GM19025 (cell line): Measurements from ENCODE around the gene C7orf25.

Experiments used
- ATAC-seq: cut with Tn5 transposase; IDR thresholded peaks from one replicate; pipeline ENCODE4 v1.9.1; 2021; ENCODE audit warnings: mild to moderate bottlenecking, low read depth, moderate library complexity; ENCODE audit not compliant: unreplicated experiment

Gene C7orf25

DNA sequence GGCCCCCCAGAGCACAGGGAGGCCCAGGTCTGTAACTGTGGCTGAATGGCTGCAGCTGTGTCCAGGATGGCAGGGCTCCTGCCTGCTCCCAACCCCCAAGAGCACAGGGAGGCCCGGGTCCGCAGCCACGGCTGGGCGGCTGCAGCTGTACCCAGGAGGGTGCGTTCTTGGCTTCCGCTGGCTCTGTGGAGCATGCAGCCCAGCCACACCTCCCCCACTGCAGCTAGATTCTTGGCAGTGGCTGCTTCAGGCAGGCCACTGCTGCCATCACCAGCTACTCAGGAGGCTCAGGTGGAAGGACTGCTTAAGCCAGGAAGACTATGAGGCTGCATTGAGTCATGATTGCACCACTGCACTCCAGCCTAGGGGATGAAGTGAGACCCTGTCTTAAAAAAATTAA lies 27.9 kb downstream of the C7orf25 start:
- ATAC-seq: no peak

DNA sequence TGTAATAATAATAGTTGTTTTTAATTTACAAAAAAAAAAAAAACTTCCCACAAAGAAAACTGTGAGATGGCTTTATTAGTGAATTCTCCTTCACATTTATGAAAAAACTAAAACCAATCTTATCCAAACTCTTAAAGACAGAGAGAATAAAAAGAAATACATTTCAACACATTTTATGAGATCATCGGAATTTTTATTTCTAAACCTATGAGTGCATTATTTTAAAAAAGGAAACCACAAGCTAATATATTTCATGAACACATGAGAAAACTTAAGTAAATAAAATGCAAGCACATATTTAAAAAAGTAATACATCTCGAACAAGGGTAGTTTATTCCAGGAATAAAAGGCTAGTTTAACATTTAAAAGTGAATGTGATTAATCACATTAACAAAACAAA lies 31.5 kb downstream of the C7orf25 start:
- ATAC-seq: no peak

- ATAC-seq: no peak
These were observed 33.6 kb downstream of the C7orf25 start for GRCh38 chr7:42878303-42878702.

GRCh38 chr7:42877862-42878261 lies 34.0 kb downstream of the C7orf25 start:
- no peak for ATAC-seq

DNA sequence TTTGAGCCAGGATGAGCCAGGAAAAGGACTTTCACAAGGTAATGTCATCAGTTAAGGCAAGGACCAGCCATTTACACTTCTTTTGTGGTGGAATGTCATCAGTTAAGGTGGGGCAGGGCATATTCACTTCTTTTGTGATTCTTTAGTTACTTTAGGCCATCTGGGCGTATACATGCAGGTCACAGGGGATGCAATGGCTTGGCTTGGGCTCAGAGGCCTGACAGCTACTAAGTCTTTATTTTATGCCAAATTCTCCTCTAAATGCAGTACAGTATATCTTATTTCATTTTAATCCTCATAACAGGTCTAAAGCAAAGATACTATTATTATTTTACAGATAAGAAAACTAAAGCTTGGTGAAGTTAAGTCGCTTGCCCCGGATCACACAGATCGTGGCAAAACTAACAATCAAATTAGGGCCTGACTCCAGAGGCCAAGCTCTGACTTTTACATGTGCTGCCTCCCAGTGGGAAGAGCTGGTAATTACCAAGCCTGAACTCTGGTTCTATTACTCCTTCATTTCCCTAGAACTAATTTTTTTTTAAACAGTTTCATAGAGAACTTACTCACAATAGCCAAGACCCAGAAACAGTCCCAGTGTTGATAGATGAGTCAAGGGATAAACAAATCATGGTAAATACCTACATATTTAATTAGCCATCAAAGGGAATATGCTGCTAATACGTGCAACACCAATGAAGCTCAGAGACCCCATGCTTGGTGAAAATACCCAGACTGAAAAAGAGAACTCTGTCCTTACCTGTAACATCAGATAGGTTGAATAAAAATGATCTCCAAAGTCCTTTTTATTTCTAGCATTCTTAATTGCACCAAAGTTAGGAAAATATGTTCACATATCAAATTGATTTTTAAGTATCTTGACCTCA lies 35.4 kb downstream of the C7orf25 start:
- peak; percentile 58 for ATAC-seq

- ATAC-seq: peak; percentile 88
These were observed 42.5 kb downstream of the C7orf25 start for GRCh38 chr7:42869131-42870020.

DNA sequence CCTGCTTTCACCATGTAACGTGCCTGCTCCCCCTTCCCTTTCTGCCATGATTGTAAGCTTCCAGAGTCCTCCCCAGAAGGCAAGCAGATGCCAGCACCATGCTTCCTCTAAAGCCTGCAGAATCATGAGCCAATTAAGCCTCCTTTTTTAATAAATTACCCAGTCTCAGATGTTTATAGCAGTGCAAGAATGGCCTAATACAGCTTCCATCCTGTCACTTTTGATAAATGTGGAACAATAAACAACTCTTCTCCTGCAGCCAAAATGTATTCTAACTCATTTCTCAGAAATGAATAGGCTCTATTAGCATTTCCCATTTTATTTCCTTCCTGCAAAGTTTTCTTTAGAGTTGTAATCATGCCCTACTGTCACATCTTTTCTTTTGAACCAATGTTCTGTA lies 43.4 kb downstream of the C7orf25 start:
- ATAC-seq: no peak
